HepG2 (cell line): ENCODE measurements around the gene BMPR2. TPM values are rescaled to one million over a fixed set of nuclear protein-coding genes. Genes with fewer than 3 reads are reported as not detected.

ENCODE experiments used
- DNMT1 ChIP-seq: sonication (generic); formaldehyde crosslinking; IDR thresholded peaks from 2 replicates; pipeline ENCODE4 v1.5.1; 2020; ENCODE audit warnings: mild to moderate bottlenecking, missing genetic modification reagents
- GATAD2A ChIP-seq: IDR thresholded peaks from 2 replicates; pipeline ENCODE4 v1.6.1; 2016
- MEIS1 ChIP-seq: sonication (generic); formaldehyde crosslinking; IDR thresholded peaks from 2 replicates; pipeline ENCODE4 v1.9.0; 2021; ENCODE audit warnings: mild to moderate bottlenecking, missing genetic modification reagents, moderate library complexity, borderline replicate concordance
- PAXIP1 ChIP-seq: sonication (generic); formaldehyde crosslinking; conservative IDR thresholded peaks from 2 replicates; pipeline ENCODE4 v1.4.0; 2020; ENCODE audit warnings: mild to moderate bottlenecking, missing genetic modification reagents, moderate library complexity
- RBFOX2 ChIP-seq: fragments of 200-400 bp; formaldehyde crosslinking; IDR thresholded peaks from 2 replicates; pipeline ENCODE4 v1.6.1; 2017; ENCODE audit warnings: low read depth, mild to moderate bottlenecking, low read length
- ZBTB25 ChIP-seq: IDR thresholded peaks from 2 replicates; pipeline ENCODE4 v1.6.1; 2018; ENCODE audit warnings: missing genetic modification reagents
- ZBTB42 ChIP-seq: sonication (generic); formaldehyde crosslinking; IDR thresholded peaks from 2 replicates; pipeline ENCODE4 v1.5.0; 2020; ENCODE audit warnings: mild to moderate bottlenecking, missing genetic modification reagents
- ZC3H13 ChIP-seq: sonication (generic); formaldehyde crosslinking; IDR thresholded peaks from 2 replicates; pipeline ENCODE4 v1.8.1; 2023; ENCODE audit warnings: mild to moderate bottlenecking, missing genetic modification reagents, moderate library complexity
- ZGPAT ChIP-seq: IDR thresholded peaks from 2 replicates; pipeline ENCODE4 v1.6.1; 2016; ENCODE audit warnings: mild to moderate bottlenecking
- ZNF138 ChIP-seq: sonication (generic); formaldehyde crosslinking; IDR thresholded peaks from 2 replicates; pipeline ENCODE4 v1.5.0; 2020; ENCODE audit warnings: mild to moderate bottlenecking, low read depth, missing genetic modification reagents
- ZNF343 ChIP-seq: sonication (generic); formaldehyde crosslinking; IDR thresholded peaks from 2 replicates; pipeline ENCODE4 v1.4.0; 2020; ENCODE audit warnings: mild to moderate bottlenecking, missing genetic modification reagents
- ZNF431 ChIP-seq: sonication (generic); formaldehyde crosslinking; IDR thresholded peaks from 2 replicates; pipeline ENCODE4 v1.9.0; 2022; ENCODE audit warnings: missing genetic modification reagents, low read depth, mild to moderate bottlenecking, borderline replicate concordance
- ZNF510 ChIP-seq: sonication (generic); formaldehyde crosslinking; IDR thresholded peaks from 2 replicates; pipeline ENCODE4 v1.4.0; 2020; ENCODE audit warnings: low read depth, mild to moderate bottlenecking, missing genetic modification reagents
- ZNF543 ChIP-seq: sonication (generic); formaldehyde crosslinking; IDR thresholded peaks from 2 replicates; pipeline ENCODE4 v1.4.0; 2020; ENCODE audit warnings: mild to moderate bottlenecking, missing genetic modification reagents
- ZNF598 ChIP-seq: sonication (generic); formaldehyde crosslinking; IDR thresholded peaks from 2 replicates; pipeline ENCODE4 v1.5.1; 2020; ENCODE audit warnings: mild to moderate bottlenecking, missing genetic modification reagents, borderline replicate concordance
- ZSCAN21 ChIP-seq: sonication (generic); formaldehyde crosslinking; IDR thresholded peaks from 2 replicates; pipeline ENCODE4 v1.8.0; 2022; ENCODE audit warnings: mild to moderate bottlenecking, missing genetic modification reagents, moderate library complexity, borderline replicate concordance
- polyA plus RNA-seq, 8 experiments: library from polyadenylated mRNA; depleted of rRNA in 3 of 8; stranded (reverse) in 7 of 8; unstranded in 1 of 8; fragments of >200 nt; fragmentation: Illumina TruSeq in 4 of 8; extraction: Trizol in 4 of 8; gene quantifications; 2 replicates each; pipeline versions ENCODE4 v1.2.1 to v1.2.3, GENCODE V29; 2011 to 2016; ENCODE audit warnings: low read depth in 4 of 8, missing spikeins in 1 of 8, mixed read lengths in 1 of 8; ENCODE audit not compliant: insufficient read depth in 1 of 8
- total RNA-seq, 5 experiments: library from RNA; depleted of rRNA; stranded (reverse); fragments of >200 nt; fragmentation: Illumina TruSeq; extraction: Trizol; gene quantifications; 2 replicates each; pipeline ENCODE4 v1.2.3, GENCODE V29; 2016; ENCODE audit warnings: low read depth in 1 of 5
- TF ChIP-seq, protein P1 (sequence below): sonication (generic); formaldehyde crosslinking; IDR thresholded peaks from 2 replicates; pipeline ENCODE4 v1.8.1; 2023; ENCODE audit warnings: mild to moderate bottlenecking, inconsistent platforms, moderate library complexity, missing genetic modification reagents, borderline replicate concordance
- TF ChIP-seq, protein P2 (sequence below): sonication (generic); formaldehyde crosslinking; IDR thresholded peaks from 2 replicates; pipeline ENCODE4 v1.4.0; 2020; ENCODE audit warnings: mild to moderate bottlenecking, missing genetic modification reagents
- TF ChIP-seq, protein P3 (sequence below): sonication (generic); formaldehyde crosslinking; IDR thresholded peaks from 2 replicates; pipeline ENCODE4 v1.8.0; 2022; ENCODE audit warnings: mild to moderate bottlenecking, missing genetic modification reagents, moderate library complexity

The BMPR2 gene
- total and polyA plus RNA-seq, 2 of the 13 experiments (the other 11 are each of a cell fraction or from before 2014, with no cell fraction given), result 5.5 to 10.3 TPM

- TF ChIP-seq ZNF543 (CRISPR knock-in tag) (no peak), ZSCAN21 (CRISPR knock-in tag) (peak; percentile 37; the same call in 1 of the 2 replicates), ZNF343 (CRISPR knock-in tag) (no peak), DNMT1 (CRISPR knock-in tag) (no peak), ZNF510 (CRISPR knock-in tag) (no peak), ZNF138 (CRISPR knock-in tag) (no peak), ZNF598 (0 out of 2 replicates have a peak, but pooled peaks have one; percentile 89), RBFOX2 (no peak), ZC3H13 (CRISPR knock-in tag) (no peak), ZBTB25 (CRISPR knock-in tag) (0 out of 2 replicates have a peak, but pooled peaks have one; percentile 22), MEIS1 (peak; percentile 54; the same call in 1 of the 2 replicates), PAXIP1 (CRISPR knock-in tag) (peak; percentile 70), GATAD2A (CRISPR knock-in tag) (peak; percentile 83), ZGPAT (CRISPR knock-in tag) (peak; percentile 64; the same call in 1 of the 2 replicates), ZBTB42 (CRISPR knock-in tag) (no peak), ZNF431 (peak; percentile 83; the same call in 1 of the 2 replicates)
- TF ChIP-seq, protein P1, sequence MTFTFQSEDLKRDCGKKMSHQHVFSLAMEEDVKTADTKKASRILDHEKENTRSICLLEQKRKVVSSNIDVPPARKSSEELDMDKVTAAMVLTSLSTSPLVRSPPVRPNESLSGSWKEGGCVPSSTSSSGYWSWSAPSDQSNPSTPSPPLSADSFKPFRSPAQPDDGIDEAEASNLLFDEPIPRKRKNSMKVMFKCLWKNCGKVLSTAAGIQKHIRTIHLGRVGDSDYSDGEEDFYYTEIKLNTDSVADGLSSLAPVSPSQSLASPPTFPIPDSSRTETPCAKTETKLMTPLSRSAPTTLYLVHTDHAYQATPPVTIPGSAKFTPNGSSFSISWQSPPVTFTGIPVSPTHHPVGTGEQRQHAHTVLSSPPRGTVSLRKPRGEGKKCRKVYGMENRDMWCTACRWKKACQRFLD, result peak; percentile 69; the same call in 1 of the 2 replicates
- TF ChIP-seq, protein P2, sequence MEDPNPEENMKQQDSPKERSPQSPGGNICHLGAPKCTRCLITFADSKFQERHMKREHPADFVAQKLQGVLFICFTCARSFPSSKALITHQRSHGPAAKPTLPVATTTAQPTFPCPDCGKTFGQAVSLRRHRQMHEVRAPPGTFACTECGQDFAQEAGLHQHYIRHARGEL (CRISPR knock-in tag), result no peak
- TF ChIP-seq, protein P3, sequence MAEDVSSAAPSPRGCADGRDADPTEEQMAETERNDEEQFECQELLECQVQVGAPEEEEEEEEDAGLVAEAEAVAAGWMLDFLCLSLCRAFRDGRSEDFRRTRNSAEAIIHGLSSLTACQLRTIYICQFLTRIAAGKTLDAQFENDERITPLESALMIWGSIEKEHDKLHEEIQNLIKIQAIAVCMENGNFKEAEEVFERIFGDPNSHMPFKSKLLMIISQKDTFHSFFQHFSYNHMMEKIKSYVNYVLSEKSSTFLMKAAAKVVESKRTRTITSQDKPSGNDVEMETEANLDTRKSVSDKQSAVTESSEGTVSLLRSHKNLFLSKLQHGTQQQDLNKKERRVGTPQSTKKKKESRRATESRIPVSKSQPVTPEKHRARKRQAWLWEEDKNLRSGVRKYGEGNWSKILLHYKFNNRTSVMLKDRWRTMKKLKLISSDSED (CRISPR knock-in tag), result no peak
Observed at GRCh38 chr2:202588647-202589581, 212.8 kb downstream of the BMPR2 start (continued).
